Measurements from ENCODE around the gene SEC23A.

- TF ChIP-seq CTCF (IDR thresholded peaks at IDR 0.05) (no peak), POLR2A (IDR thresholded peaks at IDR 0.05) (no peak), POLR2AphosphoS5 (IDR thresholded peaks at IDR 0.05) (no peak)
These were observed 618 bp downstream of the SEC23A start for GRCh38 chr14:39102265-39102968.

Data from breast epithelium (tissue), 3 donors.